BJ (cell line): Measurements from ENCODE around the gene YPEL1. TPM values are rescaled to one million over a fixed set of nuclear protein-coding genes. Genes with fewer than 3 reads are reported as not detected.

Experiments used
- CTCF ChIA-PET: fragments of 350-600 bp; formaldehyde crosslinking; extraction: SDS; loops from one replicate; lab custom pipeline; 2021; ENCODE audit warnings: antibody characterized with exemption, inconsistent platforms; lab: Yijun Ruan, JAX
- POLR2A ChIA-PET: fragments of 300-600 bp; sonication (Branson Sonifier 250); formaldehyde crosslinking; extraction: SDS; loops from one replicate; lab custom pipeline; 2021; ENCODE audit warnings: antibody characterized with exemption; lab: Charles Lee
- DNase-seq: peaks from one replicate; pipeline ENCODE4 v3.0.0-alpha.2; 2011; ENCODE audit warnings: low read depth
- H3K27me3 ChIP-seq: 2 replicates; pipeline ENCODE4 v1.6.0; 2011; ENCODE audit warnings: low read length; ENCODE audit not compliant: control insufficient read depth, insufficient read depth
- H3K36me3 ChIP-seq: 2 replicates; pipeline ENCODE4 v1.5.1; 2011; ENCODE audit warnings: low read length; ENCODE audit not compliant: control insufficient read depth, insufficient read depth
- H3K4me3 ChIP-seq: 2 replicates; pipeline ENCODE4 v1.5.1; 2011; ENCODE audit warnings: low read depth, mild to moderate bottlenecking, control low read depth, low read length
- polyA plus RNA-seq: library from polyadenylated mRNA; depleted of rRNA; stranded (reverse); fragments of >200 nt; gene quantifications from 2 replicates; pipeline ENCODE4 v1.2.3, GENCODE V29; 2011
- TF ChIP-seq, protein P1 (sequence below): IDR thresholded peaks from 2 replicates; pipeline ENCODE4 v1.5.1; 2011; ENCODE audit warnings: low read depth, mild to moderate bottlenecking, control low read depth, inconsistent platforms, low read length, moderate library complexity; ENCODE audit not compliant: insufficient read depth

YPEL1 gene
- polyA plus RNA-seq, 1 experiment, result 0.69 TPM

GRCh38 chr22:21701384-21701971 is 34.1 kb downstream of the YPEL1 start:
- Histone ChIP-seq H3K4me3 (no peak overlapping the region), H3K36me3 (peaks cover 6% of the 10 kb centered on the region), H3K27me3 (no peaks in the 10 kb centered on the region)
- ChIA-PET POLR2A (no interaction called here), CTCF (interaction anchor here (0.9 kb wide), 1 partner anchor 237 kb away, joined by 4 read pairs; no protein-coding TSS in a partner anchor)
- TF ChIP-seq, protein P1, sequence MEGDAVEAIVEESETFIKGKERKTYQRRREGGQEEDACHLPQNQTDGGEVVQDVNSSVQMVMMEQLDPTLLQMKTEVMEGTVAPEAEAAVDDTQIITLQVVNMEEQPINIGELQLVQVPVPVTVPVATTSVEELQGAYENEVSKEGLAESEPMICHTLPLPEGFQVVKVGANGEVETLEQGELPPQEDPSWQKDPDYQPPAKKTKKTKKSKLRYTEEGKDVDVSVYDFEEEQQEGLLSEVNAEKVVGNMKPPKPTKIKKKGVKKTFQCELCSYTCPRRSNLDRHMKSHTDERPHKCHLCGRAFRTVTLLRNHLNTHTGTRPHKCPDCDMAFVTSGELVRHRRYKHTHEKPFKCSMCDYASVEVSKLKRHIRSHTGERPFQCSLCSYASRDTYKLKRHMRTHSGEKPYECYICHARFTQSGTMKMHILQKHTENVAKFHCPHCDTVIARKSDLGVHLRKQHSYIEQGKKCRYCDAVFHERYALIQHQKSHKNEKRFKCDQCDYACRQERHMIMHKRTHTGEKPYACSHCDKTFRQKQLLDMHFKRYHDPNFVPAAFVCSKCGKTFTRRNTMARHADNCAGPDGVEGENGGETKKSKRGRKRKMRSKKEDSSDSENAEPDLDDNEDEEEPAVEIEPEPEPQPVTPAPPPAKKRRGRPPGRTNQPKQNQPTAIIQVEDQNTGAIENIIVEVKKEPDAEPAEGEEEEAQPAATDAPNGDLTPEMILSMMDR, result no peak
- no peak for DNase-seq

- ChIA-PET POLR2A (no interaction called here), CTCF (interaction anchor here (0.8 to 0.9 kb wide), 2 partner anchors 237 to 252 kb away, joined by 3 to 4 read pairs; partner anchors contain the start of gene PPM1F)
- H3K36me3 ChIP-seq, result peaks cover 12% of the 10 kb centered on the region
- H3K27me3 ChIP-seq, result no peaks in the 10 kb centered on the region
- no peak overlapping the region for H3K4me3 ChIP-seq
- DNase-seq, result no peak
- TF ChIP-seq, protein P1, result no peak
These were observed 34.8 kb downstream of the YPEL1 start for GRCh38 chr22:21700822-21701221.

GRCh38 chr22:21699643-21700042 is 36.0 kb downstream of the YPEL1 start:
- Histone ChIP-seq H3K27me3 (no peaks in the 10 kb centered on the region), H3K36me3 (peaks cover 17% of the 10 kb centered on the region), H3K4me3 (no peak overlapping the region)
- TF ChIP-seq, protein P1, result no peak
- POLR2A ChIA-PET, result no interaction called here
- CTCF ChIA-PET, result interaction anchor here (0.7 kb wide), 1 partner anchor 238 kb away, joined by 3 read pairs; no protein-coding TSS in a partner anchor
- no peak for DNase-seq

DNA sequence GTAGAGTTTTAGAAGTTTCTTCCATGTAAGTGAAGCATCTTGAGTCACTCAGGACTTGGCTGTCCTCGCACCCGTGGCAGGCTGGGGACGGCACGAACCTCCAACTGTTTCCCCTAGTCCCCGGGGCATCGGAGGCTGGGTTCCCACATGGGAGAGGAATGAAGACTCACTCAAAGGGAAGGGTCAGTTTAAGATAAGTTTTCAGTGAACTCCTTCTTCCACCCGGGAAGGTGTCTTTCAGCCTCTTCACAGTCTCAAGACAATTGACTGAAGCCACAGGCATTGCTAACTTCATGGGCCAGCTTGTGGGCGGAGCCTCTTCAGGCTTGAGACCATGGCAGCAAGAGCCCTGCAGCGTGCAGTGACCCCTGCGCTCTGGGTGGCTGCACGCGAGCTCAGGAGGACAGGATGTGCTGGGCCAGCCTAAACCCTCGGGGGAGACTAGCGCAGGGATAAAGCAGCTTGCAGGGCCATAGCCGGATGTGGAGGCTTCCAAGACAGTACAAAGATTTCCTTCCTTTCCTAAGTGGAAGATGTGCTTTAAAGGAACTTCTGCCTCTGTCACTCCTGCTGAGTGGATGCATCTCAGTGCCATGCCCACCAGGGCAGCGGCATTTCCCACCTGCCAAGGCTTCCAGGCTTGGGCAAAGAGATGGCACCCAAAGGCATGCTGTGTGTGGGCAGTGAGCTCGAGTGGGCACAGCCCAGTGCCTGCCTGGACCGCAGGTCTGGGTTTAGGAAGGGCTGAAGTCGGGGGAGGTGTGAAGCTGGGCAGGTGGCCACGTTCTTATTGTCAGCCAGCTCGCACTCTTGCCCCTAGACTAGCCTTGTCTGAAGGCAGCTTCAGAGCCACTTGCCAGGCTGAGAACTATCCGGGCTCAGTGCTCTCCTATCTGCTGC is 36.9 kb downstream of the YPEL1 start:
- Histone ChIP-seq H3K36me3 (peaks cover 20% of the 10 kb centered on the region), H3K27me3 (no peaks in the 10 kb centered on the region), H3K4me3 (no peak overlapping the region)
- ChIA-PET POLR2A (no interaction called here), CTCF (interaction anchor here (1.7 to 2.6 kb wide), 2 partner anchors 240 to 254 kb away, joined by 8 to 12 read pairs; partner anchors contain the start of gene PPM1F)
- peak; percentile 27 for DNase-seq
- TF ChIP-seq, protein P1, result no peak

DNA sequence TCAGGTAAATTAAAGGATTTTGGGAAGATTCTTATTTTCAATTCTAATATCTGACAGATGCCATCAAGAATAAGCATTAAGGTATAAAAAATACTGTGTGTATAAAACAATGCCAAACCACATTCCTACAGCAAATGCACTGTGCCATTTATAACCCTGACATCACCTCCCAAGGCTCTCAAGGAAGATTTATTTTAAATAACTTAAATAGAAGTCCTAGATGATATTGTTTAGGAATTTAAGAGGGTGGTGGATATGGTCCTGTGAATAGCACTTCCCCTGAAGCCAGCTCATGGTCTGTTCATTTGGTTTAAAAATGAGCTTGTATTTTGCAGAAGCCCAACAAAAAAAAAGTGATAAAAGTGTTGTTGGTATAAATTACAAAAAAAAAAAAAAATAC is 37.7 kb downstream of the YPEL1 start:
- peak; percentile 34 for DNase-seq

More for the DNA sequence above, 37.7 kb downstream of the YPEL1 start:
- H3K4me3 ChIP-seq, result no peak overlapping the region
- ChIA-PET CTCF (interaction anchor here (0.5 to 2.6 kb wide), 4 partner anchors 45 to 1943 kb away, joined by 3 to 12 read pairs (median 6); partner anchors contain the start of gene PPM1F), POLR2A (interaction anchor here (0.6 kb wide), 2 partner anchors 27 to 1539 kb away, joined by 4 to 9 read pairs; no protein-coding TSS in a partner anchor)
- TF ChIP-seq, protein P1, result no peak
- no peaks in the 10 kb centered on the region for H3K27me3 ChIP-seq
- peaks cover 20% of the 10 kb centered on the region for H3K36me3 ChIP-seq
